KBM-7 (cell line): Measurements from ENCODE around the gene PRSS1.
"Not testable (repeated sequence)": the region's sequence is repeated elsewhere in the genome, so short reads cannot be mapped to it uniquely, and the experiment has no call there.

ENCODE experiments used
- DNase-seq: peaks from one replicate; pipeline ENCODE4 v3.0.0-alpha.2; 2015
- in situ Hi-C: fragments of 300-500 bp; cut with MboI; formaldehyde crosslinking; loops from 2 replicates; pipeline ENCODE4 v1.14.3; 2020; ENCODE audit warnings: low sequenced_read_pairs, low pct_unique_long_range_greater_than_20kb, mixed read lengths

Gene PRSS1

GRCh38 chr7:142745091-142745635 lies 4.1 kb upstream of the PRSS1 start:
- in situ Hi-C loops, result no loop called here
- no peak for DNase-seq

- in situ Hi-C loops, result no loop called here
Measured at GRCh38 chr7:142745745-142746144, 3.5 kb upstream of the PRSS1 start.

GRCh38 chr7:142746264-142746663 lies 3.0 kb upstream of the PRSS1 start:
- in situ Hi-C loops, result no loop called here
- peak; percentile 3 for DNase-seq

More at GRCh38 chr7:142745745-142746144, 3.5 kb upstream of the PRSS1 start:
- DNase-seq, result peak; percentile 21

- DNase-seq, in situ Hi-C loops: not testable (repeated sequence)
Measured at GRCh38 chr7:142748410-142748809, 862 bp upstream of the PRSS1 start.

GRCh38 chr7:142750321-142750938 lies 1.2 kb downstream of the PRSS1 start:
- in situ Hi-C loops, result no loop called here
- no peak for DNase-seq

- in situ Hi-C loops, DNase-seq: not testable (repeated sequence)
Measured at GRCh38 chr7:142751526-142752175, 2.4 kb downstream of the PRSS1 start.

GRCh38 chr7:142752376-142753225 lies 3.3 kb downstream of the PRSS1 start:
- no peak for DNase-seq
- in situ Hi-C loops, result no loop called here

GRCh38 chr7:142753366-142753765 lies 4.1 kb downstream of the PRSS1 start:
- in situ Hi-C loops, result no loop called here
- no peak for DNase-seq

GRCh38 chr7:142753925-142754491 lies 4.7 kb downstream of the PRSS1 start:
- DNase-seq, in situ Hi-C loops: not testable (repeated sequence)

- in situ Hi-C loops, result no loop called here
- no peak for DNase-seq
Measured at GRCh38 chr7:142754681-142755575, 5.7 kb downstream of the PRSS1 start.

- in situ Hi-C loops, DNase-seq: not testable (repeated sequence)
Measured at GRCh38 chr7:142758312-142758711, 9.0 kb downstream of the PRSS1 start.

- in situ Hi-C loops, result no loop called here
- DNase-seq, result no peak
Measured at GRCh38 chr7:142759433-142759832, 10.2 kb downstream of the PRSS1 start.

- in situ Hi-C loops, result no loop called here
- DNase-seq, result no peak
Measured at GRCh38 chr7:142760071-142760642, 10.9 kb downstream of the PRSS1 start.

GRCh38 chr7:142761606-142762005 lies 12.3 kb downstream of the PRSS1 start:
- in situ Hi-C loops, DNase-seq: not testable (repeated sequence)

- in situ Hi-C loops, result no loop called here
- DNase-seq, result no peak
Measured at GRCh38 chr7:142762104-142762503, 12.8 kb downstream of the PRSS1 start.

- in situ Hi-C loops, result no loop called here
- no peak for DNase-seq
Measured at GRCh38 chr7:142767451-142767850, 18.2 kb downstream of the PRSS1 start.

GRCh38 chr7:142767861-142768260 lies 18.6 kb downstream of the PRSS1 start:
- DNase-seq, result no peak
- in situ Hi-C loops, result no loop called here

GRCh38 chr7:142768885-142769284 lies 19.6 kb downstream of the PRSS1 start:
- in situ Hi-C loops, DNase-seq: not testable (repeated sequence)
